Large intestine (tissue), 3 donors: ENCODE results near the gene TSPAN18. TPM values are rescaled to one million over a fixed set of nuclear protein-coding genes. Genes with fewer than 3 reads are reported as not detected.

Experiments
- DNase-seq, 2 donors: peaks; one replicate each; pipeline versions ENCODE4 v3.0.0 to v3.0.0-alpha.2; 2013
- H3K27ac ChIP-seq: one replicate; pipeline ENCODE4 v1.5.1; 2013; ENCODE audit warnings: low read length
- H3K27me3 ChIP-seq: 2 replicates; pipeline ENCODE4 v1.6.1; 2013; ENCODE audit warnings: low read length; ENCODE audit not compliant: control insufficient read depth, insufficient read depth
- H3K36me3 ChIP-seq: 2 replicates; pipeline ENCODE4 v1.6.1; 2013; ENCODE audit warnings: low read length; ENCODE audit not compliant: control insufficient read depth, insufficient read depth
- H3K4me1 ChIP-seq: one replicate; pipeline ENCODE4 v1.6.1; 2013; ENCODE audit warnings: low read length; ENCODE audit not compliant: control insufficient read depth, insufficient read depth
- H3K4me3 ChIP-seq: one replicate; pipeline ENCODE4 v1.5.1; 2013; ENCODE audit warnings: low read length
- H3K9me3 ChIP-seq: one replicate; pipeline ENCODE4 v1.6.1; 2013; ENCODE audit warnings: mild to moderate bottlenecking, low read depth, low read length, moderate library complexity; ENCODE audit not compliant: control insufficient read depth
- WGBS: methylation state at CpG from one replicate; pipeline ENCODE4 v1.1.5; 2013; ENCODE audit warnings: low lambda C conversion rate; ENCODE audit not compliant: insufficient coverage; 5-methylcytosine and 5-hydroxymethylcytosine counted together
- polyA plus RNA-seq: library from polyadenylated mRNA; unstranded; fragments of 120-200 nt; gene quantifications from one replicate; pipeline ENCODE4 v1.2.1, GENCODE V29; 2013

Gene TSPAN18
- polyA plus RNA-seq, 1 donor = 59.1 TPM

- no peaks in the 10 kb centered on the region for H3K27me3 ChIP-seq
- H3K27ac ChIP-seq = no peak overlapping the region
- WGBS = no CpG with 5 or more reads among the region's 12 CpGs
- peaks cover 7% of the 10 kb centered on the region for H3K4me1 ChIP-seq
- H3K9me3 ChIP-seq = no peaks in the 10 kb centered on the region
- no peak for DNase-seq
- no peak overlapping the region for H3K4me3 ChIP-seq
- no peaks in the 10 kb centered on the region for H3K36me3 ChIP-seq
Observed at GRCh38 chr11:44876906-44877305, 150.1 kb downstream of the TSPAN18 start.

GRCh38 chr11:44877571-44878497 is 151.1 kb downstream of the TSPAN18 start:
- Histone ChIP-seq H3K36me3 (no peaks in the 10 kb centered on the region), H3K4me1 (peaks cover 16% of the 10 kb centered on the region), H3K4me3 (no peak overlapping the region), H3K27me3 (no peaks in the 10 kb centered on the region), H3K27ac (no peak overlapping the region), H3K9me3 (no peaks in the 10 kb centered on the region)
- 40% methylated on average over 1 of the region's 26 CpGs for WGBS
- peak in 1 of 2 donors; percentile 40 for DNase-seq

GRCh38 chr11:44878711-44879110 is 151.9 kb downstream of the TSPAN18 start:
- no peak overlapping the region for H3K27ac ChIP-seq
- H3K4me3 ChIP-seq = no peak overlapping the region
- no peaks in the 10 kb centered on the region for H3K9me3 ChIP-seq
- WGBS = no CpG with 5 or more reads among the region's 6 CpGs
- no peaks in the 10 kb centered on the region for H3K36me3 ChIP-seq
- peaks cover 25% of the 10 kb centered on the region for H3K4me1 ChIP-seq
- DNase-seq = no peak
- H3K27me3 ChIP-seq = no peaks in the 10 kb centered on the region

GRCh38 chr11:44879432-44879831 is 152.7 kb downstream of the TSPAN18 start:
- Histone ChIP-seq H3K27ac (no peak overlapping the region), H3K36me3 (no peaks in the 10 kb centered on the region), H3K4me3 (no peak overlapping the region), H3K9me3 (no peaks in the 10 kb centered on the region), H3K27me3 (no peaks in the 10 kb centered on the region), H3K4me1 (peaks cover 32% of the 10 kb centered on the region)
- DNase-seq = no peak
- 100% methylated on average over 4 of the region's 7 CpGs for WGBS

- H3K36me3 ChIP-seq = no peaks in the 10 kb centered on the region
- no CpG with 5 or more reads among the region's 6 CpGs for WGBS
- no peak for DNase-seq
- H3K27ac ChIP-seq = no peak overlapping the region
- peaks cover 43% of the 10 kb centered on the region for H3K4me1 ChIP-seq
- no peaks in the 10 kb centered on the region for H3K9me3 ChIP-seq
- H3K4me3 ChIP-seq = no peak overlapping the region
- H3K27me3 ChIP-seq = no peaks in the 10 kb centered on the region
Observed at GRCh38 chr11:44880511-44880910, 153.7 kb downstream of the TSPAN18 start.

GRCh38 chr11:44880953-44881352 is 154.2 kb downstream of the TSPAN18 start:
- Histone ChIP-seq H3K9me3 (no peaks in the 10 kb centered on the region), H3K36me3 (no peaks in the 10 kb centered on the region), H3K27me3 (no peaks in the 10 kb centered on the region), H3K4me1 (peaks cover 48% of the 10 kb centered on the region), H3K27ac (no peak overlapping the region), H3K4me3 (no peak overlapping the region)
- DNase-seq = no peak
- WGBS = no CpG with 5 or more reads among the region's 4 CpGs

- DNase-seq = peak; percentile 57 to 86
- peak overlapping the region; percentile 77 for H3K27ac ChIP-seq
- H3K36me3 ChIP-seq = no peaks in the 10 kb centered on the region
- H3K9me3 ChIP-seq = no peaks in the 10 kb centered on the region
- peaks cover 54% of the 10 kb centered on the region for H3K4me1 ChIP-seq
- H3K27me3 ChIP-seq = no peaks in the 10 kb centered on the region
- WGBS = no CpG with 5 or more reads among the region's 6 CpGs
- H3K4me3 ChIP-seq = no peak overlapping the region
Observed at GRCh38 chr11:44883277-44883676, 156.5 kb downstream of the TSPAN18 start.

GRCh38 chr11:44884056-44884455 is 157.3 kb downstream of the TSPAN18 start:
- H3K9me3 ChIP-seq = no peaks in the 10 kb centered on the region
- peaks cover 54% of the 10 kb centered on the region for H3K4me1 ChIP-seq
- H3K4me3 ChIP-seq = no peak overlapping the region
- no peaks in the 10 kb centered on the region for H3K27me3 ChIP-seq
- DNase-seq = peak; percentile 87 to 95
- WGBS = no CpG with 5 or more reads among the region's 6 CpGs
- no peaks in the 10 kb centered on the region for H3K36me3 ChIP-seq
- H3K27ac ChIP-seq = peak overlapping the region; percentile 77

- Histone ChIP-seq H3K4me1 (peaks cover 54% of the 10 kb centered on the region), H3K27me3 (no peaks in the 10 kb centered on the region), H3K9me3 (no peaks in the 10 kb centered on the region), H3K4me3 (no peak overlapping the region), H3K27ac (peak overlapping the region; percentile 77), H3K36me3 (no peaks in the 10 kb centered on the region)
- DNase-seq = peak in 1 of 2 donors; percentile 53
- no CpG with 5 or more reads among the region's 12 CpGs for WGBS
Observed at GRCh38 chr11:44885065-44885810, 158.5 kb downstream of the TSPAN18 start.

GRCh38 chr11:44885919-44886789 is 159.4 kb downstream of the TSPAN18 start:
- no peaks in the 10 kb centered on the region for H3K27me3 ChIP-seq
- H3K4me1 ChIP-seq = peaks cover 54% of the 10 kb centered on the region
- H3K4me3 ChIP-seq = no peak overlapping the region
- DNase-seq = no peak
- H3K9me3 ChIP-seq = no peaks in the 10 kb centered on the region
- WGBS = no CpG with 5 or more reads among the region's 13 CpGs
- H3K27ac ChIP-seq = peak overlapping the region; percentile 77
- H3K36me3 ChIP-seq = no peaks in the 10 kb centered on the region
